Esophagus squamous epithelium (tissue), 5 donors: ENCODE results near the gene CTDP1. TPM values are rescaled to one million over a fixed set of nuclear protein-coding genes. Genes with fewer than 3 reads are reported as not detected.

Source experiments
- DNase-seq: peaks from one replicate; lab custom pipeline; 2025; lab: John Stamatoyannopoulos, UW
- H3K27ac ChIP-seq, 4 donors: fragments of 200-600 bp; sonication (generic); one replicate each; pipeline ENCODE4 v1.5.1; 2016 to 2019; ENCODE audit warnings: mild to moderate bottlenecking in 1 of 4
- H3K27me3 ChIP-seq, 4 donors: fragments of 200-600 bp; sonication (generic); 1 replicate in 3 of 4; 2 replicates in 1 of 4; pipeline versions ENCODE4 v1.5.1 to v1.6.0; 2017 to 2021; ENCODE audit warnings: antibody characterized with exemption in 1 of 4
- H3K36me3 ChIP-seq, 3 donors: fragments of 200-600 bp; sonication (generic); one replicate each; pipeline ENCODE4 v1.5.1; 2016 to 2019
- H3K4me1 ChIP-seq, 3 donors: fragments of 200-600 bp; sonication (generic); one replicate each; pipeline ENCODE4 v1.5.1; 2017 to 2019
- H3K4me3 ChIP-seq, 4 donors: fragments of 200-600 bp; sonication (generic); 1 replicate in 3 of 4; 2 replicates in 1 of 4; pipeline ENCODE4 v1.5.1; 2016 to 2019; ENCODE audit warnings: mild to moderate bottlenecking in 2 of 4, moderate library complexity in 1 of 4
- H3K9me3 ChIP-seq, 3 donors: fragments of 200-600 bp; sonication (generic); one replicate each; pipeline ENCODE4 v1.5.1; 2016 to 2019
- POLR2A ChIP-seq, 4 donors: fragments of 450-650 bp; IDR thresholded peaks; one replicate each; pipeline ENCODE4 v1.6.1; 2017; ENCODE audit warnings: antibody characterized with exemption in 4 of 4, mild to moderate bottlenecking in 4 of 4, moderate library complexity in 3 of 4
- WGBS, 2 donors: methylation state at CpG; one replicate each; pipeline ENCODE4 v1.1.5; 2018; 5-methylcytosine and 5-hydroxymethylcytosine counted together
- intact Hi-C: fragments of 100-400 bp; cut with DNase I; formaldehyde crosslinking; loops from one replicate; pipeline ENCODE4 v1.15.0; 2022
- total RNA-seq, 4 donors: library from RNA; depleted of rRNA; stranded (reverse); fragments of >200 nt; gene quantifications; one replicate each; pipeline ENCODE4 v1.1.0, GENCODE V29; 2016
- TF ChIP-seq, protein P1 (sequence below), 6 experiments: fragments of 450-650 bp in 4 of 6; fragments of 200-600 bp in 2 of 6; sonication (generic) in 2 of 6; IDR thresholded peaks; one replicate each; pipeline ENCODE4 v1.5.1; 2016 to 2019; ENCODE audit warnings: antibody characterized with exemption in 6 of 6, mild to moderate bottlenecking in 4 of 6, moderate library complexity in 4 of 6
- donor health status: DM: yes; HTN: yes; CAD: no.

The CTDP1 gene
- total RNA-seq, 4 donors from 2014 or later = 10.5 to 17.1 (median 15.5) TPM

DNA sequence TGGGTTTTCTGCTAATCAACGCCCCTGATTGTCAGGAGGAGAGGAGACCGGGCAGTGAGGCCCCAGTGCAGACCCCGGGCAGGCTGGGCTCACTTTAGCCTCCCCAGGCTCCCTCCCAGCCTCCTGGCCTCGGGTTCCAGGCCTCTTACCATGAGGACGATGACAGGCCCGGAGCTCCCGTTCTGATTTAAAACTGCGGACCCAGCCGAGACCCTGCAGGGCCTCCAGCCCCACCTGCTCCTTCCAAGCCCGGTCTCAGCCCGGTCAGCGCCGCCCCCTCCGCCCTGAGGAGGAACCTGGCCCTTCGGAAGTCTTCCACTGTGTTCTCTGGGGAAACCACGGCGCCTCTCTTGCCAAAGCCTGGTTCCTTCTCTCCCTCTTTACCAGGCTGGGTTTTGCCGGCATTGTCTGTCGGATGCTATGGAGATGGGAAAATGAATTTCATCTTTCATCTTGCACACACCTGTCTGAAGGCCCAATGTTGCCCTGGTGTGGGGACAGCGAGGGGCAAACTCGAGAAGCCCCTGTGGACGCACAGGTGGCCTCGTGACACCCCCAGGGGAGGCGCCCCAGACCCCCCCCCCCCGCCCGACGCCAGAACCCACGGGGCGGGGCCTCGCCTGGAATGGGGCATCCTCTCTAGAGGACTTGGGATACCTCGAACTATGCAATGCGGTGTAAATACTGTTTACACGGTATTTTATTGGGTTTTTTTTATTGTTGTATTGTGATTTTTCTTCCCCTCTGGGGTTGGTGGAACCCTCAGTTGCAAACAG is 37.7 kb upstream of the CTDP1 start:
- intact Hi-C loops = loop anchor here (2.0 to 10.0 kb wide), 2 partner anchors 107 to 261 kb away; no protein-coding TSS in a partner anchor
- Histone ChIP-seq H3K4me1 (peaks cover 0 to 6% (median 0%) of the 10 kb centered on the region in 3 donors), H3K36me3 (no peaks in the 10 kb centered on the region), H3K9me3 (no peaks in the 10 kb centered on the region), H3K27ac (no peak overlapping the region), H3K27me3 (peaks cover 0 to 63% (median 6%) of the 10 kb centered on the region in 4 donors), H3K4me3 (no peak overlapping the region)
- WGBS, 2 donors = 87 to 88% methylated on average over 18 to 22 of the region's 33 CpGs
- TF ChIP-seq, protein P1, sequence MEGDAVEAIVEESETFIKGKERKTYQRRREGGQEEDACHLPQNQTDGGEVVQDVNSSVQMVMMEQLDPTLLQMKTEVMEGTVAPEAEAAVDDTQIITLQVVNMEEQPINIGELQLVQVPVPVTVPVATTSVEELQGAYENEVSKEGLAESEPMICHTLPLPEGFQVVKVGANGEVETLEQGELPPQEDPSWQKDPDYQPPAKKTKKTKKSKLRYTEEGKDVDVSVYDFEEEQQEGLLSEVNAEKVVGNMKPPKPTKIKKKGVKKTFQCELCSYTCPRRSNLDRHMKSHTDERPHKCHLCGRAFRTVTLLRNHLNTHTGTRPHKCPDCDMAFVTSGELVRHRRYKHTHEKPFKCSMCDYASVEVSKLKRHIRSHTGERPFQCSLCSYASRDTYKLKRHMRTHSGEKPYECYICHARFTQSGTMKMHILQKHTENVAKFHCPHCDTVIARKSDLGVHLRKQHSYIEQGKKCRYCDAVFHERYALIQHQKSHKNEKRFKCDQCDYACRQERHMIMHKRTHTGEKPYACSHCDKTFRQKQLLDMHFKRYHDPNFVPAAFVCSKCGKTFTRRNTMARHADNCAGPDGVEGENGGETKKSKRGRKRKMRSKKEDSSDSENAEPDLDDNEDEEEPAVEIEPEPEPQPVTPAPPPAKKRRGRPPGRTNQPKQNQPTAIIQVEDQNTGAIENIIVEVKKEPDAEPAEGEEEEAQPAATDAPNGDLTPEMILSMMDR (IDR thresholded peaks at IDR 0.05) = no peak
- TF ChIP-seq POLR2A (IDR thresholded peaks at IDR 0.05) = no peak
- no peak for DNase-seq

DNA sequence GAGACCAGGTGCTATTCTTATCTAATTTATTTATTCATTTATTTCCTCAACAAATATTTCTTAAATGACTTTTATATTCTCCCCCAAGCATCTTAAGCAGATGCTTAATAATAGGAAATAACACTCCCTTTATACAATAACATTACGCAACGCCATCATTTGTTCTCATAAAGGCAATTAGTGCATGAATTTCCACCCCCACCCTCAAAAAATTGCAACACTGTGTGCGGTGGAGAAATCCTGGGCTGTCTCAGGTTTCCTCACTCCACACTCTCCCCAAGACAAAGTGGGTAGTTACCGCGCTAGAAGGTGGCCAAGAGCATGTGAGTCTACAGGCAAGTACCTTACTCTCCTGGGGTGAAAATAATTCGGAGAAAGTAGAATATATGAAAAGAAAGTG is 37.0 kb upstream of the CTDP1 start:
- no peak for DNase-seq
- intact Hi-C loops = loop anchor here (2.0 to 10.0 kb wide), 2 partner anchors 108 to 262 kb away; no protein-coding TSS in a partner anchor

DNA sequence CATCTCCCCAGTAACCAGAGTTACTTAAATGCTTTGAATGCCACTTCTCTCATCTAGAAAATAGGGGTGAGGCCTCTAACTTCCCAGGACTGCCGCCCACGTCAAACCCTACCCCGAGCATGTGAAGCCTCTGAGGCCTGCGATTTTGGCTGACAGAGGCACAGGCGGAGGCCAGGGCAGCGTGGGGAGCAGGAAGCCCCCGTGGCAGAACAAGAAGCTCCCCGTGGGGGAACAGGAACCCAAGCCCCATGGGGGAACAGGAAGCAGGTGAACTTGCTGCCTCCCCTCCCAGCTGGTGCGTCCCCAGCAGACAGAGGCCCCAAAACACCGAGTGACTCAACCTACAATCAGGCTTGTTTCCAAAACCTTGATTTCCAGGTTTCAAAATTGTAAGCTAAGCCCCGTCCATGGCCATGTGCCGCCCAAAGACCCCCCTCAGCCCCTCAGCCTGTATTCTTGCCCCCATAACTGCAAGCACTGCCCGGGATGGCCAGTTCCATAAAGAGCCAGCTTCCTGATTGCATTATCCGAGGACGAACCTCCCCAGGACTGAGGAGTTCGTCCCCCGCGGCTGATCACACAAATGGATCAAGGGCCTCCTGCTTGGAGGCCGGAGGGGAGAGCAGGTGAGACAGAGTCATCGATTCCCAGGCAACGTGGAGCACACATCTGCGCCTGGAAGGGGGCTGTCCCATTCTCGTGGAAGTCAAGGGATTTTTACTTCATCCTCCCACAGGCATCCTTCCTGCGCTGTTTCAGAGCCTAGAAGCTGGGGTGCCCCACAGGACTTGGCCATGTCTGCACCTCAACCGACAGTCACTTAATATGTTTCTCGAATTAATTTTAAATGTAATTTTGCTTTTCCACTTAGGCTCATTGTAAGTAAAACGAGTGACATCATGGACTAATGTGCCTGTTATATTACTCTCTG is 36.3 kb upstream of the CTDP1 start:
- H3K27ac ChIP-seq = no peak overlapping the region
- whole genome bisulfite sequencing, 2 donors = 63 to 66% methylated on average over 19 to 21 of the region's 27 CpGs

More for the DNA sequence above, 37.0 kb upstream of the CTDP1 start:
- Histone ChIP-seq H3K4me1 (peaks cover 0 to 6% (median 0%) of the 10 kb centered on the region in 3 donors), H3K9me3 (no peaks in the 10 kb centered on the region), H3K36me3 (no peaks in the 10 kb centered on the region), H3K27me3 (peaks cover 0 to 56% (median 3%) of the 10 kb centered on the region in 4 donors), H3K27ac (no peak overlapping the region), H3K4me3 (no peak overlapping the region)
- TF ChIP-seq, protein P1 (IDR thresholded peaks at IDR 0.05) = no peak
- no peak for TF ChIP-seq POLR2A (IDR thresholded peaks at IDR 0.05)
- WGBS, 2 donors = 55 to 61% methylated on average over 6 of the region's 6 CpGs

DNA sequence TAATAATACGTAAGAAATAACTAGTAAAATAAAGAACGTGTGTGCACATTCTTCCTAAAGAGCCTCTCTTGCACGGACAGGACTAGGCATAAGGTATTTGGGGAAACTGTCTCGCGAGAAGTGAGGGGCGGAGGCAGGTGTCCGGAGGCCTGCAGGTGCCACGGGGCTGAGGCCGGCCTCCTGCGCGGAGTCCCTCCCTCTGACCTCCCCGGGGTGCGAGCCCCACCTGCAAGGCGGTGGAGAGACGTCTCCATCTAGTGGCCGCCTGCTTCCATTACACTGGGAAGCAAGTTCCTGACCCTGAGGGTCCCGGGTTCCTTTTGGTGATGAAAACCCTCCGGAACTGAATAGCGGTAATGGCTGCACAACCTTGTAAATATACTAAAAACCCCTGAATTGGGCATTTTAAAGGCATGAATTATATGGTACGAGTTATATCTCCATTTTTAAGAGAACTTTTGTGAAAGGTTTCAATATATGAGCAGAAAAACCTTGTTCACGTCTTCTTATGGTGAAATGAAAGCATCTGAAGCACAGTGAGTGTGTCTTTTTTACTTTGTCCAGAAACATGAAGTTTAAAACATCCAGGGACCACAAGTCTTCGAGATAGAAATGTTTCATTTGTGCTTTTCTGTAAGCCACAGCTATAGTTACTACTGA is 35.5 kb upstream of the CTDP1 start:
- no peak overlapping the region for H3K4me3 ChIP-seq
- H3K27me3 ChIP-seq = peaks cover 0 to 41% (median 0%) of the 10 kb centered on the region in 4 donors
- TF ChIP-seq, protein P1 (IDR thresholded peaks at IDR 0.05) = peak; percentile 84 to 94 (median 92)
- TF ChIP-seq POLR2A (IDR thresholded peaks at IDR 0.05) = no peak
- no peak for DNase-seq
- 11 to 17% methylated on average over 12 to 16 of the region's 22 CpGs for WGBS, 2 donors
- no peaks in the 10 kb centered on the region for H3K9me3 ChIP-seq
- H3K4me1 ChIP-seq = peaks cover 0 to 6% (median 0%) of the 10 kb centered on the region in 3 donors
- H3K27ac ChIP-seq = no peak overlapping the region
- H3K36me3 ChIP-seq = no peaks in the 10 kb centered on the region
- intact Hi-C loops = loop anchor here (10.0 kb wide), 1 partner anchor 109 kb away; no protein-coding TSS in a partner anchor

More for the DNA sequence above, 36.3 kb upstream of the CTDP1 start:
- H3K27me3 ChIP-seq = peaks cover 0 to 49% (median 0%) of the 10 kb centered on the region in 4 donors
- peaks cover 0 to 6% (median 0%) of the 10 kb centered on the region in 3 donors for H3K4me1 ChIP-seq
- no peaks in the 10 kb centered on the region for H3K36me3 ChIP-seq
- intact Hi-C loops = loop anchor here (2.0 to 10.0 kb wide), 2 partner anchors 109 to 263 kb away; no protein-coding TSS in a partner anchor
- no peak for TF ChIP-seq POLR2A (IDR thresholded peaks at IDR 0.05)
- TF ChIP-seq, protein P1 (IDR thresholded peaks at IDR 0.05) = no peak
- no peak for DNase-seq
- H3K9me3 ChIP-seq = no peaks in the 10 kb centered on the region
- no peak overlapping the region for H3K4me3 ChIP-seq
